Measurements from ENCODE around the gene SLN.
A peak's percentile ranks its signal among the peaks of the same experiment; 100 is the strongest.

SLN gene

DNA sequence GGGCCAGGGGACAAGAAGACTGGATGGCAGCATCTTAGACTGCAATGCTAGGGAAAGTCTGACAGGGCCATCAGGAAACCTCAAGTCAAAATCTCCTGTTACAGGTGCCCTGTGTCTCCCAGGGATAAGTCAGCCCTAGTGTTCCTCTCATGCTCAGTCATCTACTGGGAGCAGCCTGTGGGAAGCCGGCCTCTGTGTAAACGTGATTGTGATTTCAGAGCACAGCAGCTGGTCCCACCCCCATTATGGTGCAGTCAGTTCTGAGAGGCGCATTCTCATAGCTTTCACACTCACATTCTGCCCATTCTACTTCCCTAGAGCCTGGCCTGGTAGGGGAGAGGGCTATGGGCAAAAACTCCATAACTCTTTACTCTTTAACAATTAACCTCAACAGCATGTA lies 7.2 kb upstream of the SLN start:
- no peak for DNase-seq

DNA sequence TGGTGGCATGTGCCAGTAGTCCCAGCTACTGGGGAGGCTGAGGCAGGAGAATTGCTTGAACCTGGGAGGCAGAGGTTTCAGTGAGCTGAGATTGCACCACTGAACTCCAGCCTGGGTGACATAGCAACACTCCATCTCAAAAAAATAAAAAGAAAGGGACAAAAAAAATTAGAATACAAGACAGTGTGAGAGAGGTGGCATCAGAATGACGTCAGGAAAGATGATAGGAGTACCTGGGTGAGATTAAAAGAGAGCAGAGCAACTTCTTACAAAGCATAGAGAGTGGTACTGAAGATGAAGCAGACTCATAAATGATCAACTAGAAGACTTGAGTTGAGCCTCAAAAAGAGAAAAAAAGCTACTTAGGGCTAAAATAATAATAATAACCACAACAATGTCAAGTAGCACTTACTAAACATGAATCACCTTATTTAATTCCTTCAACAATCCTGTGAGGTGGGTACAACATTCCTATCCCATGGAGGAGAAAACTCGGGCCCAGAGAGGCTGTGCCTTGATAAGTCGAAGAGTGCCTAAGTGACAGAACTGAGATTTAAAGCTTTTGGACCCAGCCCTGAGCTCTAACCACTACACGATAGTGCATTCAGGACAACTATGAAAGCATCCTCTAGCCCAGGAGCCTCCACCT lies 5.2 kb upstream of the SLN start:
- no peak for DNase-seq

DNA sequence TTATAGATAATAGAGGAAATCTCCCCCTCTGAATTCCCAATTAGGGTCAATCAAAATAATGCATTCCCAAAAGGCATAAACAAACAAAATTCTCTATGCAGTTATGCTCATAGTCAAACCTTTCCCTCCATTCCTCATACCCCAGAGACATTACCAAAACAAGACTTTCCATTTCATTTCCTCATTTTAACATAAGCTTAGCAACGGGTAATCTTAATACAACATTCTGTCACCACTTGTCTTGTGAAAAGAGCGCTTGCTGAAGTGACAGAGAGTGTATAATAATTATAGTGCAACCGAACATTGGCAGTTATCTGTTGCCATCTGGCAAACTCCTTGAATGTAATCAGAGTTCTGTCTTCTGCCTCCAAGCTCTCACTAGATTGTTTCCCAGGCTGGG lies 1.2 kb upstream of the SLN start:
- DNase-seq, result no peak

DNA sequence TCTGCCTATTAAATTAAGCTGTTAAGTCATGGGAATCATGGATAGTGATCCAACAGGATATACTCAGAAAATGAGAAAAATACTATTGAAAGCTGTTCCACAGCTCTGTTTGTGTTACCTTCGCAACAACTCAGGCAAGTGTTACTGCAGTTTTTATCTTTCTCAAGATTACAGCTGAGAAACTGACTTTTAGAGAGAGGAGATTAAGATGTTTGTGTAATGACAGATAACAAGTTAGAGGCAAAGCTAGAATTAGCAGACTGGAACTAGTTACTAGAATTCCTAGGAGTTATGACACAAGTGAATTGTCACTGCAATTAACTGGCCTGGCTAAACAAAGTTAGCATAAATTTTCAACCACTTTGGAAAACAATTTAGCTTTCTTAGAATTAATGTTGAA lies 1.6 kb downstream of the SLN start:
- DNase-seq, result no peak

DNA sequence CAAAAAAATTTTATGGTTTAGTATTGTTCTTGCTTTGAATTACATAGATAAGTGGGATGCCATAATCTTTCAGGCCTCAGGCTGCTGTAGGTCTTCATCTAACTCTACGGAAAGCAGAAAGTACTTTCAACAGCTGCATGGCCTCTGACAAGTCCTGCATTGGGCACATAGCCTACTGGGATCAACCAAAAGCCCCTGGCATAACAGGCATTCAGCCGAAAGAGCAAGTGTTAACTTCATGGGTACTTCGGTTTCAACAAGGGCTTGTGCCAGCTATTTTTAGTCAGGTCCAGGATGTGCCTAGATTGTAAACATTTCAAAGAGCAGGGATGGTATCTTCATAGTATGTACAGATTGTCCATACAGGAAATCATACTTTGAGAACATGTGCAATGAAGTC lies 3.1 kb downstream of the SLN start:
- DNase-seq, result no peak

DNA sequence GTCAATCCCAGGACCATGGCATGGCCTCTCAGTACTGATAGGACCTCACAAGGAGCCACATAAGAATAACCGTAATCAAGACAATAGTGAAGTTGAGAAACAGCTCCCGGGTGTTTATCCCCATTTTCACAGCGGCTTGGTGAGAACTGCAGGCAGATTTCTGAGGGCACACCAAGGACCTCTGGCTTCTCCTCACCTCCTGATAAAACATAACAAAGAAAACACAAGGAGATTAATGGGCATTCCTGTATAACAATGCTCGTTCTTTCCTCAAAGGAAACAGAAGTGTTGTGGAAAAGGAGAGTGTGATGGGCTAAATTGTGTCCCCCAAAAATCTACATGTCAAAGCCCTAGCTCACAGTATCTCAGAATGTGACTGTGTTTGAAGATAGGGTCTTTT lies 4.0 kb downstream of the SLN start:
- no peak for DNase-seq

DNA sequence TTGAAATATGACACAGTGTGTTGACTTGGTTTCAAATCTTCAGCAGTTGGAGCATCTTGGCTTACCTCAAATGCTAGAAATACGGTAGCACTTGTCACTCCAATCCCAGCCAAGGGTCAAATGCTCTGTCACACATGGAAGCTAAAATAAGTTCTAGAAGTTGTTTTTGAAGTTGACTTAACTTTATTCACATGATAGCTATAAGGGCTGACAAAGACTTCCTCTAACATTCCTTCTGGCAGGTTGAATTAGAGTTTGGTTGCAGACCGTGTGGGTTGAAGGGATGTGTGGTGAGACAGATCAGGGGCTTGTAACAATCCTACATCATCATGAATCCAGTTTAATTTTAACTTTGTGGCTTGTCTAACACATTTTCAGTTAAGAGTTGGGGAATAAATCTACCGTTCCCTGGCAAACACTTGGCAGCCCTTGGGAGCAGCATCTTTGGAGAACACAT lies 4.6 kb downstream of the SLN start:
- DNase-seq, result no peak

DNA sequence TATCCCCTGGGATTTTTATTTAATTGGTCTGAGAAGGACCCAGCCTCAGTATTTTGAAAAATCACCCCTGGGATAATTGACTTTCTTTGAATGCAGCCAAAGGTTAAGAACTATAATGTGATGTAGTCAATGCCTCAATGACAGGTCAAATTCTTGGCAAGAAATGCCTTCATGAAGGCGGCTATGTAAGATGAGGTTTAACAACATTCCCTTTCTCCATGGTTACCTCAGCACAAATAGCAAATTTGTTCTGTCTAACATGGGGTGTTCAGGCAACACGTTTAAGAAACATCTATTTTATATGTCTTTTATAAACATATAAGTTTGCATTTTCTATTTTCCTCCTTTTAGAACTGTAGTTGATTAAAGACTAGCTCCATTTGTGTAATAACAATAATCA lies 5.3 kb downstream of the SLN start:
- DNase-seq, result no peak

DNA sequence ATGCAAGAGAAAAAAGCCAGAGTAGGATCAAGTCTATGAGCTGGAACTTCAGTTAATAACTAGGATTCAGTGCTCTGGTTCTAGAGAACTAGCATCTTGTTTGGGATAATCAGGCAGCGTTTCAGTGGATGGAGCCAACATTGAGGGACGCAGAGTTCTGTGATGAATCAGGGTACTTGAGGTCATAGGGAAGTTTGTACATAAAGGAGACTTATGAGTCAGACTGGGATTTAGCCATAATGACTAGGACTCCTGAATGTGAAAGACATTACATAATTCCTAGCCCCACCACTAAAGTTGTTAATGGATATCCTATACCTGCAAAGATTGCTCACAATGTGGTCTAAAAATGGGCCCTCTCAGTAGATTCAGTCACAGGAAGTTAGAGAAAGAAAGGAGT lies 6.8 kb downstream of the SLN start:
- no peak for DNase-seq

DNA sequence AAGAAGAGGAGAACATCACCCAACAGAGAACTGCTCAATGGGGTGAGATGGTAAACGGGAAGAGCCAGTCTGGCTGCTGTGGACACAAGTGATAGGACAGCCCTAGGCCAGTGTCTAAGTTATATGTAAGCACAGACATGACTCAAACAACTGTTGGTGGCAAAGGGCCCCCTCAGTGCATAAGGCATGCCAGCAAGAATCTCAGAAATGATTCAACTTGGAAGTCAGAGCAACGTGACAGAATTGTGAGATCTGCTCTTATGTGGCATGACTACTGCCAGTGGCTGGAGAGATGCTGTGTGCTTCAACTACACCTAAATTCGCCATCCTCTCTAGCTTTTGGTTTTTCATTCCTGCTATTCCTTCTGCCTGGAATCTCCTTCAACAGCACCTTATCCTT lies 7.4 kb downstream of the SLN start:
- no peak for DNase-seq

DNA sequence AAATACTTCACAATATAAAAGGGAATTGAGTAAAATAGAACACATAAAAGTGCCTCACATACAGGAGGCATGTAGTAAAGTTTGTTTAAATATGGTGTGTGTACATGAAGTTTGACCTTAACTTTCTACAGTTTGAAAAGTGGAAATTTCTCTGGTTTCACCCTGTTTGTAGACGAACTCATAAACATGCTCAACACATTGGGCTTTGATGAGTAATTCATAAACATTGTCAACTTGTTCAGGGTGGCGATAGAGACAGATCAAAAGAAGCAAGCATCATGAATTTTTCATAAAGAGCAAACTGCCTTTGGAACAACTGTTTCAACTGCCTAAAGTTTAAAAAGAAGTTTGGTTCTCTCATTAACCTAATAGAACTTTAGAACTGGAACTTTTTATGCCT lies 9.1 kb downstream of the SLN start:
- DNase-seq, result no peak

DNA sequence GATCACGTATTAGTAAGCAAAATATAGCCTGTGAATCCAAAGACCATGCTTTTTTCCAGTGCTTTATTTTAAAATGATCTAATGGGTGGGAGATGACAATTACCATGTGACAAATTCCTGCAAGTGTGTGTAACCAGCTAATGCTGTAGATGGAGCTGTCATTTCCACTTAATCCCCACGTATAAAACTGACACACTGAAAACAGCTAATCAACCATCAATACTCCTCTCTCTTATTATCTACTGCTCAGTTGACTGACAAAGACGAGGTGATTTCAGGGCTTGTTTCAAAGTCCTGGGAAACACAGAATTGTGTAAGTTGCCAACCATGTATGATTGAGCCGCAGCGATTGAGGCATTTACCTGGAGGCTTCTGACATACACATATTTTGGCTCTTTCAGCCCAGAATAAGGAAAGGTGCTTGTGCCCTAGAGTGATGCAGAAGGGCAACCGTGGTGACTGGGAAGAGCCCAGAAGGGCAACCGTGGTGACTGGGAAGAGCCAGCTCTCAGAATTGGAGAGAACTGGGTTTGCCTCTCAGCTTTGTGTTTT lies 9.7 kb downstream of the SLN start:
- DNase-seq, result no peak

DNA sequence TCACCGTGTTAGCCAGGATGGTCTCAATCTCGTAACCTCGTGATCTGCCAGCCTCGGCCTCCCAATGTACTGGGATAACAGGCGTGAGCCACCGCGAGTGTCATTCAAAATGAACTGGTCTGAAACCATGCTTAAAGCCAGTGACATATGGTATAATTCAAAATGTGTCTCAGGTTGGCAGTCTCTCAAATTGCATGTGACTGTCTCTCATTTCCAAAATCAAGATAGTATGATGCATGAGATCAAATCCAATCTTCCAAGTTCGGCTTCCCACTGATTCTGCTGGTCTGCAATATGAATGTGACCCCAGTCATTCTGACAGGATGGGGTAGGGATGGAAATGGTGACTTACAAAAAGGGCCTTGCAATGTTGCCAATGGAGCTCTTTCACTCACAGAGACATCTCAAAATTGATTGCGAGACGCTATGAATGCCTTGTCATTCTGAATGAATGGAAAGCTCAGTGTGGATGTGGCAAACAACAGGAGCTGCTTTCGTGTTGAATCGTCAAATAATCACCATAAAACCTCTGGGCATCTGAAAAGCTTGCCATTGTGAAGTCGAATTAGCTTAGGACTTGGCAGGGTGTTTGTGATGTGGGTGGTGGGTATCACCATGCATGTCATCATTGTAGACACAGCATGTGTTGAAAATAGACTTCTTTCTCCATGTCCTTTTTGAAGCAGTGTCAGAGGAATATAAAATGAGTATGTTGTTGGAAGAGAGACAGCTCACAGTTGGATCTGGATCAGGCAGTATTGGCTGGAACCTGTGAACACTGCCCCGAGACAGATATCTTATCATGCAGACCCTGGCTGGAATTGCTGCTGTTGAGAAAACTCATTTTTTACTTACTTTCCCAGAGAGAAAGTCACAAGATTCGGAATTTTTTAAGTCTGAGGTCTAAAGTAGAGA lies 12.2 kb downstream of the SLN start:
- DNase-seq, result no peak

DNA sequence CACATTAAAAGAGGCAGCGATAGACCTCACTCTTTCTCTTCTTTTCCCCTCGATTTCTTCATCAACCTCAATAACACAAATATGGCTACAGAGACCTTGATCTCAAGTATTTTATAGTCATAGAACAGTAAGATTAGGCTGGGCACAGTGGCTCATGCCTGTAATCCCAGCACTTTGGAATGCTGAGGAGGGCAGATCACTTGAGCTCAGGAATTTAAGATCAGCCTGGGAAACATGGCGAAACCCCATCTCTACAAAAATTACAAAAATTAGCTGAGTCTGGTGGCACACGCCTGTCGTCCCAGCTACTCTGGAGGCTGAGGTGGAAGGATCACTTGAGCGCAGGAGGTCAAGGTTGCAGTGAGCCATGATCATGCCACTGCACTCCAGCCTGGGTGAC lies 14.6 kb downstream of the SLN start:
- no peak for DNase-seq

DNA sequence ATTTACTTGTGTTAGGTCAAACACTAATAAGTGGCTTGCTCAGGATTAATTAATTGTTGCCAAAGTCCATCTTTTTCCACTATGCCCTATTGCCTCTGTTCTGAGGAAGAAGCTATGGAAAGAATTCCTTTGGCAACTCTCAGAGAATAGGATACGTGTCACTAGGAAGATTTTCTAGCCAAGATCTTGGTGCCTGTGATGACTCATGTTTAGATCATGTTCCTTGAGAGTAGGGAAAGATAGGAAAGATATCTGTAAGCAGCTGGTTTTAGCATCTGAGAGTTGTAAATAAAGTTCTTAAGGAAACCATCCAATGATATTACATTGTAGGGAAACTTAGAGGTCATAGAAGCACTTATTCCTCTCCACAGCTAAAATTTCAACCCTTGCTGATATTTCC lies 15.7 kb downstream of the SLN start:
- no peak for DNase-seq

DNA sequence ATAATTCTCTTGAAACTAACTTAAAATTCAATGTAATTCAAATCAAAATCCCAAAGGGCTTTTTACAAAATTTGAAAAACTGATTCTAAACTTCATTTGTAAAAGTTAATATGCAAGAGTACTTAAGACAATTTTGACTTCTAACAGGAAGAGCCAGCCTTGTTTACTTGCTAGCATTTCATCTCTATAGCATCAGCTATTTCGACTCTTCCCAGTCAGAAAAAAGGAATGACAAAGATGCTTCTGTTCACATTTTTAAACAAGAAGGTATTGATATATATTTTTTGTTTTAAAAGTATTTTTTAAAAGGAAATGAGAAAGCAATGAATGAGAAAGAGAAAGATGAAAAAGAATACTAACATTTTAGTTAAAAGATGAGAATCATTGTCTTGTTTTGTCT lies 16.4 kb downstream of the SLN start:
- no peak for DNase-seq

DNA sequence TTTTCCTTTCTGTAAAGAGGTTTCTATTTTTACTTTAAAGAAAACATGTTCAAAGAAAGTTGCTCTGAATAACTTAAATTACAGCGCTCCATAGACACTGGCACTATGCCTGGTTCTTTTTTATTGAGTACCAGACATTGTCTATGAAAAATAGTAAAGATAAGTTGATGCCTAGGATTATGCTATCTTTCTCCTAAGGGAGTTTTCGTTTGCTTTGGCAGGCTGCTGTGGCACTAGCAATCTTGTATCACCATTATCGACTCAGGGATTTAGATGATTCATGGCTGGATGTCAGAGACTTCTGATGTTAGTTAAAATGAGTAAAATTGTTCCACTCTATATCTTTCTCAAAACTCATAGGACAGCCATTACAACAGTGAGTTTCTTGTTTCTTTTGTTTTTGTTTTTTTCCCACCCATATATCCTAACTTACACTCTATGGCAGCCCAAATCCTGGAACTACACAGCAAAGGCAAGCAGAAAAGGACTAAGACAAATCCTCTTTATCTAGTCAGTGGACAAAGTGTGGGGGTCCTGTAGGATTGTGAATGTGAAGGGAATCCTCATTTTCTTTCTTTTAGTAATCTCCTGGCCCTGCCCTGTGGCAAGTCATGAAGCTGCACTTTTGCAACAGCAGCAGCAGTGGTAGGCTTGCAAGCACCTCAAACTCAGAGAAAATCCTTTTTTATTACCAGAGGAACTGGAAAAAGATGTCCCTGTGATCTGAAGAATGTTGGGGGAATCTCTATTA lies 20.7 kb downstream of the SLN start:
- no peak for DNase-seq

DNA sequence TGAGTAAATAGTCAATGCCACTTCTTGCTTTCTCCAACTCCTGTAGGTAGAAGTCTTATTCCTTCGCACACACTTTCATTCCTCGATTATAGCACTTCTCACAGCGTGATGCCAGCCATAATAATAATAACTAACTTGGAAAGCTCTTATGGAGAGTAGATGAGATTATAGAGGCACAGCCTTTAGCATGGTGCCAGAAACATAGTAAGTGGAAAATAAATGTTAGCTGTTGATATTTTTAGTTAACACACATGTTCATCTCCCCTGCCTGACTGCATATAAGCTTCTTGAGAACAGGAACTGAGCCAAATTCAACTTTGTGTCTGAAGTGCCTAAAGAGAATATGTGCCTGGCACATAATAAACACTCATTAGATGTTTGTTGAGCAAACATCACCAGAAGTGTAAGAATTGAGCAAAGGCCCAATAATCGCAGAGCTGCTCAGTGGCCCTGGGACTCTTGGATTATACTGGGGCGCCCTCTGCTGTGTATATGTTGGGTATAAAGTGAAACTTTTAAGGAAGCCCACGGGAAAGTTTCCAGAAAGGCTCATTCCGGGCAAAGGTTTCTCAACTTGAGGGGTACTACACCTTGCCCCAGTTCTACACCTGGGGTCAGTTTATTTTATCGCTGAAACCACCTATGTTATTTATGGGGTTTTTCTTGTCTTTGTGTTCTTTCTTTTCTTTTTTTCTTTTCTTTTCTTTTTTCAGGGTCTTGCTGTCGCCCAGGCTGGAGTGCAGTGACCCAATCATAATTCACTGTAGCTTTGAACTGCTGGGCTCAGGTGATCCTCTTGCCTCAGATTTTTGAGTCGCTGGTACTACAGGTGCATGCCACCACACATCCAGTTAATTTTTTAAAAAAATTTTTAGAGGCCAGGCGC lies 22.3 kb downstream of the SLN start:
- DNase-seq, result peak; percentile 27

DNA sequence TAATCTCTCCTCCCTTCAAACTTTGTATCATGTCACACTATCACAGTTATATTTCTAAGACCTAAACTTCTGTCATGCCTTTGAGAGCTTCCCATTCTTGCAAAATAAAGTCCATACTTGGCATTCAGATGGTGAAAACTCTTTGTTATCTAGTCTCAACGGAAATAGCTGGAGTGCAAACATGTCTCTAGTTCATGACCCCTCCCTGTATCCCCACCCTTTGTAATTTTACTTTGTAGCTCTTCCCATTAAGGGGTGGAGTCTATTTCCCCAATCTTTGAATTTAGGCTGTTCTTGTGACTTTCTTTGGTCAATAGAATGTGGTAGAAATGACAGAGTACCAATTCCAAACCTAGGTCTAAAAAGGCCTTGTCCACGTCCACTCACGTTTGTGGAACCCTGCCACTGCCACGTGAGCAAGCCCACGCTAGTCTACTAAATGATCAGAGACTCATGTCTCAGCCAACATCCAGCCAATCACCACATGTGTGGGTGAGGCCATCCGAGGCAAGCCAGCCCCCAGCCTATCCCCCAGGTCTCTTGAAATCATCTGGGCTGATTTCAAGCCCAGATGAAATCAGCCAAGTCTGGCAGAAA lies 23.4 kb downstream of the SLN start:
- DNase-seq, result no peak

DNA sequence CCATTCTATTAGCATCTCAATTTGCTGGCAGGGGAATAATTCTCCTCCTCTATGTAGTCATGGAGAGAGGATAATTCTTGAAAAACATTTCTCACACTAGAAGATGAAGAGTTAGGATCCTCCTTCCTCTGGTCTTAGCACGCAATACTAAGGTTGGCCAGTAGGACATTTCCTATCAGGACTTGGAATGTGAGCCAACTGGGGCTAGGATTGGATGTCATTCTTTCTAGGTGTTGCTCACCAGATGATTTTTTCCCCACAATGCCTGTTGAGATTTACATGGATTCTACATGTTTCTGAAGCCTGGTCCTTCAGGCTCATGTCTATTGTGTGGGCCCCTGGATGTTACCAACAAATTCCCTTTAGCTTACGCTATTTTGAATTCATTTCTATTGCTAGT lies 28.0 kb downstream of the SLN start:
- DNase-seq, result no peak

DNA sequence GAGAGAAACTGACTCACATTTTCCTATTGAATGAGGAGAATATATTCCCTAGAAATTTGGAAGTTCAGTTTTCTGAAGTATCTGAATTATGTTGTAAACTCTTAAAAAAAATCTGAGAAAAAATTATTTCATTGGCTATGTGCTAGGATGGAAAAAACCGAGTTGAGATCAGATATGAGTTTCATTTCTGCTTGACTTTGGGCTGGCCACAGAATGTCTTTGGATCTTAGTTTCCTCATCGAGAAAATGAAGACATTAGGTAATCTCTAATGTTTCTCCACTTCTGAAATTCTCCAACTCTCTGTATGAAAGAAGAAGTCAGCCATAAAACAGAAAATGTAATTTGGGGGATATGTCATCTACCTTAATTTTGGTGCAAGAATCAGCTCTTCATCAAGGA lies 28.8 kb downstream of the SLN start:
- no peak for DNase-seq

DNA sequence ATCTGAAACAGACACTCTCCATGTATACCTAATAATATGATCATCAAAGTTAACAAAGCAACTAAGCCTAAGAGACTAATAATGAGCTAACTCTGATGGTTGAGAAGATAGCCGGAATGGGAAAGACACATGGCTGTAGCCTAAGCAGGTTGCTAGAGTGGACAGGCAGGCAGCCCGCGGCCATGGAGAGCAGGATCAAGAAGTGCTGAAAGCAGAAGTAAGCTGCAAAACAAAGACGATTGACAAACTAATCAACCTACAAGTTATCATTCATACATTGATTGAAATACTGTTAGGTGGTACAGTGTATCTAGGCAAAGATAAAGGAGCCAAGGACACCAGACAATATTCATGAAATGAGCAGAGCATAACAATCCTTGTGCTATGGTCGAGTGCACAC lies 29.3 kb downstream of the SLN start:
- DNase-seq, result no peak
